ENCODE measurements around the gene ENTPD7. TPM values are rescaled to one million over a fixed set of nuclear protein-coding genes. Genes with fewer than 3 reads are reported as not detected.

Gene ENTPD7
- total RNA-seq, 6 donors from 2014 or later = 2.9 to 12.3 (median 9.3) TPM

DNA sequence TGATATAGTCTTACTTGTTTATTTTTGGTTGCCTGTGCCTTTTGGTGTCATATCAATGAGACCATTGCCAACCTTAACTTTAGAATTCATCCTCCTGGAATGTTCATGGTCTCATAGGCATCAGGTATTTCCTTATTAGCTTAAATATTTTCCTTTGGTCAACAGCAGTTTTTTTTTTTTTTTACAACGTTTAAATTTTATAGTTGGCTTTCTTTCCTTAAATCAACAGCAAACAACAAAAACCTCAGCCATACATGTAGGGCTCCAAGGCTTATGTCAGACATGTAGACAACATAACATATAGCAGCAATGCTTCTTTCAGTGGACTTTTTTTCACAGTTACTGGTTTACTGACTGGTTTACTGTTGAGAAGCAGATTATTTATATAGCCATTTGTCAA, 22.7 kb downstream of the ENTPD7 start:
- ATAC-seq (ENCODE audit: low FRiP score in 2 of 2) = no peak

GRCh38 chr10:99682752-99683151, 23.4 kb downstream of the ENTPD7 start:
- Histone ChIP-seq H3K4me3 (no peak overlapping the region), H3K36me3 (peaks cover 5 to 25% (median 11%) of the 10 kb centered on the region in 4 donors), H3K9me3 (no peaks in the 10 kb centered on the region), H3K4me1 (peaks cover 0 to 4% (median 0%) of the 10 kb centered on the region in 4 donors), H3K27me3 (no peaks in the 10 kb centered on the region), H3K27ac (no peak overlapping the region)
- no peak for TF ChIP-seq POLR2A (IDR thresholded peaks at IDR 0.05)
- TF ChIP-seq EP300 (IDR thresholded peaks at IDR 0.05) = no peak
- no peak for TF ChIP-seq POLR2AphosphoS5 (IDR thresholded peaks at IDR 0.05)
- peak in 2 of 6 experiments; percentile 14 to 24 for TF ChIP-seq CTCF (IDR thresholded peaks at IDR 0.05)
- 50 to 68% methylated on average over 1 of the region's 1 CpG for WGBS, 2 donors
- no peak for DNase-seq
- ATAC-seq (ENCODE audit: low FRiP score in 2 of 2) = no peak

More for the DNA sequence above, 22.7 kb downstream of the ENTPD7 start:
- peaks cover 5 to 25% (median 11%) of the 10 kb centered on the region in 4 donors for H3K36me3 ChIP-seq
- 32 to 46% methylated on average over 1 of the region's 1 CpG for WGBS, 2 donors
- no peak for DNase-seq
- TF ChIP-seq EP300 (IDR thresholded peaks at IDR 0.05) (no peak), POLR2A (IDR thresholded peaks at IDR 0.05) (no peak), CTCF (IDR thresholded peaks at IDR 0.05) (no peak), POLR2AphosphoS5 (IDR thresholded peaks at IDR 0.05) (no peak)
- H3K4me3 ChIP-seq = no peak overlapping the region
- peaks cover 0 to 4% (median 0%) of the 10 kb centered on the region in 4 donors for H3K4me1 ChIP-seq
- no peaks in the 10 kb centered on the region for H3K9me3 ChIP-seq
- no peak overlapping the region for H3K27ac ChIP-seq
- no peaks in the 10 kb centered on the region for H3K27me3 ChIP-seq

DNA sequence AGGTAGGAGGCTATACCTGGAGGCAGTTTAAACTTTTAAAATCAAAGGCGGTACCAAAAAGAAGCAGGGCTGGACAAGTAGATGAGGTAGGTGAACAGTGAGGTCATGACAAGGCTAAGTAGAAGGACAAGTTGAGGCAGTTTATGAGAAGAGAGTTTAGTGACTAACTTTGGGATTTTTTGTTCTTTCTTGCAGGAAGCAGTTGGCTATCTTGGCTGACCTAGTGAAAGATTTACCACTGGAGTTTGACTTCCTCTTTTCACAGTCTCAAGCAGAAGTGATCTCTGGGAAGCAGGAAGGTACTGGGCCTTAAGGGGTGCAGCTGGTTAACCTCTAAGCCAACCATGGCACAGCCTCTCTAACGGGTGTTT, 26.3 kb downstream of the ENTPD7 start:
- ATAC-seq (ENCODE audit: low FRiP score in 2 of 2) (peak; percentile 57 to 87), DNase-seq (peak in 1 of 2 donors; percentile 30)
- Histone ChIP-seq H3K9me3 (no peaks in the 10 kb centered on the region), H3K27me3 (no peaks in the 10 kb centered on the region), H3K4me1 (peaks cover 0 to 4% (median 0%) of the 10 kb centered on the region in 4 donors), H3K36me3 (peaks cover 0 to 12% (median 1%) of the 10 kb centered on the region in 4 donors), H3K4me3 (no peak overlapping the region), H3K27ac (peak overlapping the region in 1 of 4 donors; percentile 29)
- no peak for TF ChIP-seq POLR2A (IDR thresholded peaks at IDR 0.05)
- no peak for TF ChIP-seq CTCF (IDR thresholded peaks at IDR 0.05)
- no peak for TF ChIP-seq EP300 (IDR thresholded peaks at IDR 0.05)
- TF ChIP-seq POLR2AphosphoS5 (IDR thresholded peaks at IDR 0.05) = no peak
- 53 to 67% methylated on average over 2 of the region's 2 CpGs for WGBS, 2 donors

- Histone ChIP-seq H3K27me3 (no peaks in the 10 kb centered on the region), H3K9me3 (no peaks in the 10 kb centered on the region), H3K4me1 (no peaks in the 10 kb centered on the region), H3K27ac (no peak overlapping the region), H3K4me3 (no peak overlapping the region), H3K36me3 (peaks cover 0 to 32% (median 18%) of the 10 kb centered on the region in 4 donors)
- WGBS, 2 donors = 93 to 100% methylated on average over 1 of the region's 1 CpG
- ATAC-seq (ENCODE audit: low FRiP score in 2 of 2) (no peak), DNase-seq (no peak)
- no peak for TF ChIP-seq CTCF (IDR thresholded peaks at IDR 0.05)
- no peak for TF ChIP-seq EP300 (IDR thresholded peaks at IDR 0.05)
- no peak for TF ChIP-seq POLR2AphosphoS5 (IDR thresholded peaks at IDR 0.05)
- TF ChIP-seq POLR2A (IDR thresholded peaks at IDR 0.05) = no peak
Measured at GRCh38 chr10:99689461-99689860, 30.2 kb downstream of the ENTPD7 start.

- H3K27me3 ChIP-seq = no peaks in the 10 kb centered on the region
- TF ChIP-seq EP300 (IDR thresholded peaks at IDR 0.05) (no peak), CTCF (IDR thresholded peaks at IDR 0.05) (no peak), POLR2AphosphoS5 (IDR thresholded peaks at IDR 0.05) (no peak), POLR2A (IDR thresholded peaks at IDR 0.05) (no peak)
- H3K9me3 ChIP-seq = no peaks in the 10 kb centered on the region
- DNase-seq (no peak), ATAC-seq (ENCODE audit: low FRiP score in 2 of 2) (no peak)
- peaks cover 11 to 70% (median 44%) of the 10 kb centered on the region in 4 donors for H3K36me3 ChIP-seq
- H3K27ac ChIP-seq = no peak overlapping the region
- 91 to 92% methylated on average over 3 of the region's 3 CpGs for WGBS, 2 donors
- H3K4me3 ChIP-seq = no peak overlapping the region
- H3K4me1 ChIP-seq = no peaks in the 10 kb centered on the region
Measured at GRCh38 chr10:99693933-99694583, 34.7 kb downstream of the ENTPD7 start.

Measured in upper lobe of left lung (tissue), 6 donors.